Measurements from ENCODE around the gene MCC. TPM values are rescaled to one million over a fixed set of nuclear protein-coding genes. Genes with fewer than 3 reads are reported as not detected.

MCC gene
- total RNA-seq, 1 donor from 2014 or later, result 2.5 TPM

- Histone ChIP-seq H3K27me3 (no peaks in the 10 kb centered on the region), H3K79me2 (ENCODE audit: low read depth) (peaks cover 6% of the 10 kb centered on the region), H3K4me3 (no peak overlapping the region), H3K27ac (no peak overlapping the region), H3K9me3 (ENCODE audit: low read depth) (no peaks in the 10 kb centered on the region), H2AFZ (replicated peaks) (no peak overlapping the region), H3F3A (ENCODE audit: low read depth) (peaks cover 32% of the 10 kb centered on the region), H3K4me1 (peaks cover 44% of the 10 kb centered on the region), H4K20me1 (ENCODE audit: low read depth) (peaks cover 9% of the 10 kb centered on the region), H3K36me3 (no peaks in the 10 kb centered on the region), H3K4me2 (no peak overlapping the region), H3K9ac (no peak overlapping the region)
- no peak for DNase-seq (ENCODE audit: low spot score)
- Mint-ChIP-seq H3K27ac (no peak overlapping the region), H3K36me3 (peaks cover 3% of the 10 kb centered on the region), H3K4me1 (peaks cover 34% of the 10 kb centered on the region), H3K27me3 (ENCODE audit: insufficient read depth, low read depth) (no peaks in the 10 kb centered on the region), H3K4me3 (no peak overlapping the region), H3K9me3 (no peaks in the 10 kb centered on the region)
- TF ChIP-seq EZH2 (IDR thresholded peaks at IDR 0.05), result no peak
- TF ChIP-seq, protein P1, sequence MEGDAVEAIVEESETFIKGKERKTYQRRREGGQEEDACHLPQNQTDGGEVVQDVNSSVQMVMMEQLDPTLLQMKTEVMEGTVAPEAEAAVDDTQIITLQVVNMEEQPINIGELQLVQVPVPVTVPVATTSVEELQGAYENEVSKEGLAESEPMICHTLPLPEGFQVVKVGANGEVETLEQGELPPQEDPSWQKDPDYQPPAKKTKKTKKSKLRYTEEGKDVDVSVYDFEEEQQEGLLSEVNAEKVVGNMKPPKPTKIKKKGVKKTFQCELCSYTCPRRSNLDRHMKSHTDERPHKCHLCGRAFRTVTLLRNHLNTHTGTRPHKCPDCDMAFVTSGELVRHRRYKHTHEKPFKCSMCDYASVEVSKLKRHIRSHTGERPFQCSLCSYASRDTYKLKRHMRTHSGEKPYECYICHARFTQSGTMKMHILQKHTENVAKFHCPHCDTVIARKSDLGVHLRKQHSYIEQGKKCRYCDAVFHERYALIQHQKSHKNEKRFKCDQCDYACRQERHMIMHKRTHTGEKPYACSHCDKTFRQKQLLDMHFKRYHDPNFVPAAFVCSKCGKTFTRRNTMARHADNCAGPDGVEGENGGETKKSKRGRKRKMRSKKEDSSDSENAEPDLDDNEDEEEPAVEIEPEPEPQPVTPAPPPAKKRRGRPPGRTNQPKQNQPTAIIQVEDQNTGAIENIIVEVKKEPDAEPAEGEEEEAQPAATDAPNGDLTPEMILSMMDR (IDR thresholded peaks at IDR 0.05), result no peak
- TF ChIP-seq EZH2phosphoT487 (IDR thresholded peaks at IDR 0.05), result no peak
These were observed 211.8 kb downstream of the MCC start for GRCh38 chr5:113276493-113276892.

- peak; percentile 47 for DNase-seq (ENCODE audit: low spot score)
- H3K27me3 ChIP-seq, result no peaks in the 10 kb centered on the region
- no peak overlapping the region for H3K27ac Mint-ChIP-seq
These were observed 212.3 kb downstream of the MCC start for GRCh38 chr5:113276001-113276400.

GRCh38 chr5:113274836-113275414 is 213.3 kb downstream of the MCC start:
- Histone ChIP-seq H2AFZ (replicated peaks) (no peak overlapping the region), H4K20me1 (ENCODE audit: low read depth) (peaks cover 9% of the 10 kb centered on the region), H3K79me2 (ENCODE audit: low read depth) (peaks cover 6% of the 10 kb centered on the region), H3F3A (ENCODE audit: low read depth) (peaks cover 46% of the 10 kb centered on the region), H3K4me2 (peak overlapping the region; percentile 75), H3K4me1 (peaks cover 58% of the 10 kb centered on the region), H3K9me3 (ENCODE audit: low read depth) (no peaks in the 10 kb centered on the region), H3K9ac (no peak overlapping the region), H3K4me3 (peak overlapping the region; percentile 30), H3K27ac (peak overlapping the region; percentile 72), H3K36me3 (no peaks in the 10 kb centered on the region), H3K27me3 (no peaks in the 10 kb centered on the region)
- TF ChIP-seq EZH2phosphoT487 (IDR thresholded peaks at IDR 0.05), result no peak
- TF ChIP-seq, protein P1 (IDR thresholded peaks at IDR 0.05), result no peak
- no peak for TF ChIP-seq EZH2 (IDR thresholded peaks at IDR 0.05)
- Mint-ChIP-seq H3K27ac (no peak overlapping the region), H3K36me3 (no peaks in the 10 kb centered on the region), H3K27me3 (ENCODE audit: insufficient read depth, low read depth) (no peaks in the 10 kb centered on the region), H3K4me1 (peaks cover 34% of the 10 kb centered on the region), H3K9me3 (no peaks in the 10 kb centered on the region), H3K4me3 (no peak overlapping the region)
- DNase-seq (ENCODE audit: low spot score), result peak; percentile 86

More at GRCh38 chr5:113276001-113276400, 212.3 kb downstream of the MCC start:
- Histone ChIP-seq H3F3A (ENCODE audit: low read depth) (peaks cover 37% of the 10 kb centered on the region), H4K20me1 (ENCODE audit: low read depth) (peaks cover 9% of the 10 kb centered on the region), H3K9ac (no peak overlapping the region), H3K4me2 (peak overlapping the region; percentile 75), H2AFZ (replicated peaks) (no peak overlapping the region), H3K79me2 (ENCODE audit: low read depth) (peaks cover 6% of the 10 kb centered on the region), H3K4me1 (peaks cover 48% of the 10 kb centered on the region), H3K4me3 (no peak overlapping the region), H3K27ac (no peak overlapping the region), H3K9me3 (ENCODE audit: low read depth) (no peaks in the 10 kb centered on the region), H3K36me3 (no peaks in the 10 kb centered on the region)
- H3K4me1 Mint-ChIP-seq, result peaks cover 34% of the 10 kb centered on the region
- H3K9me3 Mint-ChIP-seq, result no peaks in the 10 kb centered on the region
- peaks cover 3% of the 10 kb centered on the region for H3K36me3 Mint-ChIP-seq
- TF ChIP-seq EZH2phosphoT487 (IDR thresholded peaks at IDR 0.05), result no peak
- TF ChIP-seq, protein P1 (IDR thresholded peaks at IDR 0.05), result no peak
- no peak for TF ChIP-seq EZH2 (IDR thresholded peaks at IDR 0.05)
- H3K27me3 Mint-ChIP-seq (ENCODE audit: insufficient read depth, low read depth), result no peaks in the 10 kb centered on the region
- H3K4me3 Mint-ChIP-seq, result no peak overlapping the region
